ENCODE data around the gene SCUBE3. TPM values are rescaled to one million over a fixed set of nuclear protein-coding genes. Genes with fewer than 3 reads are reported as not detected.

Gene SCUBE3
- total and polyA plus RNA-seq, 9 of the 15 experiments (the other 6 are each of a cell fraction or from before 2014, with no cell fraction given), result 0.01 to 0.11 TPM; not detected in 7

GRCh38 chr6:35240838-35241801, 27.4 kb downstream of the SCUBE3 start (continued):
- TF ChIP-seq VEZF1 (CRISPR knock-in tag; IDR thresholded peaks at IDR 0.05), result no peak
- no peak for TF ChIP-seq CHD4 (IDR thresholded peaks at IDR 0.05; ENCODE audit: insufficient read depth, insufficient replicate concordance, low read depth, low read length, poor library complexity, severe bottlenecking)
- no peak for TF ChIP-seq ZNF143 (CRISPR knock-in tag; IDR thresholded peaks at IDR 0.05)
- TF ChIP-seq, protein P1, sequence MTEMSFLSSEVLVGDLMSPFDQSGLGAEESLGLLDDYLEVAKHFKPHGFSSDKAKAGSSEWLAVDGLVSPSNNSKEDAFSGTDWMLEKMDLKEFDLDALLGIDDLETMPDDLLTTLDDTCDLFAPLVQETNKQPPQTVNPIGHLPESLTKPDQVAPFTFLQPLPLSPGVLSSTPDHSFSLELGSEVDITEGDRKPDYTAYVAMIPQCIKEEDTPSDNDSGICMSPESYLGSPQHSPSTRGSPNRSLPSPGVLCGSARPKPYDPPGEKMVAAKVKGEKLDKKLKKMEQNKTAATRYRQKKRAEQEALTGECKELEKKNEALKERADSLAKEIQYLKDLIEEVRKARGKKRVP (CRISPR knock-in tag; IDR thresholded peaks at IDR 0.05), result 0 out of 2 replicates have a peak, but pooled peaks have one; percentile 30
- no peak for TF ChIP-seq THRAP3 (IDR thresholded peaks at IDR 0.05; ENCODE audit: borderline replicate concordance)
- TF ChIP-seq SFPQ (IDR thresholded peaks at IDR 0.05; ENCODE audit: low read depth, low read length), result no peak
- TF ChIP-seq ILK (tag; IDR thresholded peaks at IDR 0.05; ENCODE audit: borderline replicate concordance, low read depth), result no peak
- no peak for TF ChIP-seq ZBTB33 (CRISPR knock-in tag; IDR thresholded peaks at IDR 0.05)
- no peak for TF ChIP-seq ZNF717 (CRISPR knock-in tag; IDR thresholded peaks at IDR 0.05)
- TF ChIP-seq MTA3 (IDR thresholded peaks at IDR 0.05; ENCODE audit: borderline replicate concordance), result no peak
- no peak for TF ChIP-seq MCM7 (IDR thresholded peaks at IDR 0.05)
- TF ChIP-seq SMARCA5 (IDR thresholded peaks at IDR 0.05), result no peak
- no peak for TF ChIP-seq ZNF239 (CRISPR knock-in tag; IDR thresholded peaks at IDR 0.05)
- TF ChIP-seq, protein P2, sequence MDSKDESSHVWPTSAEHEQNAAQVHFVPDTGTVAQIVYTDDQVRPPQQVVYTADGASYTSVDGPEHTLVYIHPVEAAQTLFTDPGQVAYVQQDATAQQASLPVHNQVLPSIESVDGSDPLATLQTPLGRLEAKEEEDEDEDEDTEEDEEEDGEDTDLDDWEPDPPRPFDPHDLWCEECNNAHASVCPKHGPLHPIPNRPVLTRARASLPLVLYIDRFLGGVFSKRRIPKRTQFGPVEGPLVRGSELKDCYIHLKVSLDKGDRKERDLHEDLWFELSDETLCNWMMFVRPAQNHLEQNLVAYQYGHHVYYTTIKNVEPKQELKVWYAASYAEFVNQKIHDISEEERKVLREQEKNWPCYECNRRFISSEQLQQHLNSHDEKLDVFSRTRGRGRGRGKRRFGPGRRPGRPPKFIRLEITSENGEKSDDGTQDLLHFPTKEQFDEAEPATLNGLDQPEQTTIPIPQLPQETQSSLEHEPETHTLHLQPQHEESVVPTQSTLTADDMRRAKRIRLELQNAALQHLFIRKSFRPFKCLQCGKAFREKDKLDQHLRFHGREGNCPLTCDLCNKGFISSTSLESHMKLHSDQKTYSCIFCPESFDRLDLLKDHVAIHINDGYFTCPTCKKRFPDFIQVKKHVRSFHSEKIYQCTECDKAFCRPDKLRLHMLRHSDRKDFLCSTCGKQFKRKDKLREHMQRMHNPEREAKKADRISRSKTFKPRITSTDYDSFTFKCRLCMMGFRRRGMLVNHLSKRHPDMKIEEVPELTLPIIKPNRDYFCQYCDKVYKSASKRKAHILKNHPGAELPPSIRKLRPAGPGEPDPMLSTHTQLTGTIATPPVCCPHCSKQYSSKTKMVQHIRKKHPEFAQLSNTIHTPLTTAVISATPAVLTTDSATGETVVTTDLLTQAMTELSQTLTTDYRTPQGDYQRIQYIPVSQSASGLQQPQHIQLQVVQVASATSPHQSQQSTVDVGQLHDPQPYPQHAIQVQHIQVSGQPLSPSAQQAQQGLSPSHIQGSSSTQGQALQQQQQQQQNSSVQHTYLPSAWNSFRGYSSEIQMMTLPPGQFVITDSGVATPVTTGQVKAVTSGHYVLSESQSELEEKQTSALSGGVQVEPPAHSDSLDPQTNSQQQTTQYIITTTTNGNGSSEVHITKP (IDR thresholded peaks at IDR 0.05; ENCODE audit: partially characterized antibody), result no peak
- TF ChIP-seq RB1 (IDR thresholded peaks at IDR 0.05; ENCODE audit: low read depth), result no peak; the same call in 1 of the 2 replicates
- TF ChIP-seq PYGO2 (tag; IDR thresholded peaks at IDR 0.05), result no peak
- no peak for TF ChIP-seq ZC3H8 (IDR thresholded peaks at IDR 0.05)
